Endometrial microvascular endothelial cells (primary cell): Measurements from ENCODE around the gene CPSF4L. TPM values are rescaled to one million over a fixed set of nuclear protein-coding genes. Genes with fewer than 3 reads are reported as not detected.

Source experiments
- in situ Hi-C: cut with HindIII; loops from 2 replicates; pipeline ENCODE4 v1.10.0; 2017; ENCODE audit warnings: low sequenced_read_pairs, low pct_unique_long_range_greater_than_20kb; ENCODE audit errors: inconsistent ontology term
- total RNA-seq: library from RNA; depleted of rRNA; stranded (reverse); fragments of >200 nt; gene quantifications from one replicate; pipeline ENCODE4 v1.2.3, GENCODE V29; 2015; ENCODE audit errors: inconsistent ontology term

Gene CPSF4L
- total RNA-seq, 1 donor from 2014 or later: not detected

GRCh38 chr17:73249700-73250099 is 12.0 kb downstream of the CPSF4L start:
- in situ Hi-C loops: no loop called here

- in situ Hi-C loops: no loop called here
Observed at GRCh38 chr17:73248532-73248931, 13.1 kb downstream of the CPSF4L start.

- in situ Hi-C loops: no loop called here
Observed at GRCh38 chr17:73247726-73248125, 14.0 kb downstream of the CPSF4L start.

GRCh38 chr17:73240561-73240960 is 21.1 kb downstream of the CPSF4L start:
- in situ Hi-C loops: no loop called here

GRCh38 chr17:73237714-73238113 is 24.0 kb downstream of the CPSF4L start:
- in situ Hi-C loops: no loop called here

DNA sequence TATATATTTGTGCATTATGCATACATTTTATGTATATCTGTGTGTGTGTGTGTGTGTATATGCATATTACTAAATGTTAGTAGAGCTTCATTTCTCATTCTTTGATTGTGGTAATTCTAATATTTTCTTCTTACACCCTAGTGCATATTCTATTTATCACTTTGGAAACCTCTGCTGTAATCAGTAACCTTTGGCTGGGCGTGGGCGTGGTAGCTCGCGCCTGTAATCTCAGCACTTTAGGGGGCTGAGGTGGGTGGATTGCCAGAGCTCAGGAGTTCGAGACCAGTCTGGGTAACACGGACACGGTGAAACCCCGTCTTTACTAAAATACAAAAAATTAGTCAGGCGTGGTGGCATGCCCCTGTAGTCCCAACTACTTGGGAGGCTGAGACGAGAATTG is 26.9 kb downstream of the CPSF4L start:
- in situ Hi-C loops: no loop called here

GRCh38 chr17:73232587-73233373 is 28.9 kb downstream of the CPSF4L start:
- in situ Hi-C loops: no loop called here

DNA sequence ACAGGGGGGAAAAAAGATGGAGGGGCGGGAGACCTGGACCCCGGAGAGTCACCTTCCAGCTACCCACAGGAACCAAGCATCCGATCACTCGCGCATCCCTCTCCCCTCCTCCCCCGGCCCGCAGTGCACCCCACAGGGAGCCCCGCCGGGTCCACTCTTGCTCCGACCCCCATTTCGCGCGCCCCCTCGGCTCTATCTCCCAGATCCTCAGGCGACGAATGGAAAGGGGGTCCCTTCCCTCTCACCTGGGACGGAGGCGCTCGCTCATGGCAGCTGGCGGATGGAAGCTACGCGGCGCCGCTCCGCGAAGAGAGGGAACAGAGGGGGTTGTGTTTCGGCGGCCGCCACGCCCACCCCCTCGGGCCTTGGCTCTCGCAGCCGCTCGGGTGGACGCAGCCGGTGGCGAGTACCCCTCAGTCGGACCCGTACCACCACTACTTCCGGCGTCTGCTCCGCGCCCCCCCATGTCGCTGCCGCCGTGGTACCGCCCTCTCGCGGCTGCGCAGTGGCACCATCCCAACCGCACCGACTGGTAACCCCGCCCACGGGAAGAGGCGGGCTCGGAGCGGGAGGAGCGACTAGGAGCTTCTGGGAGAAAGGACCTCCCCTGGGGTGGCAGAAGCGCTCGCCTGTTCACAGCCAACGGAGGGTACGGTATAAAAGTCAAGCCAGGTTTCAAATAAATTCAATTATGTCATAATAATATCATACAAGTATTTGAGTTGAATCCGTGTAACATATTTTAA is 29.7 kb downstream of the CPSF4L start:
- in situ Hi-C loops: no loop called here

- in situ Hi-C loops: no loop called here
Observed at GRCh38 chr17:73231395-73231794, 30.3 kb downstream of the CPSF4L start.

- in situ Hi-C loops: no loop called here
Observed at GRCh38 chr17:73230088-73230487, 31.6 kb downstream of the CPSF4L start.

DNA sequence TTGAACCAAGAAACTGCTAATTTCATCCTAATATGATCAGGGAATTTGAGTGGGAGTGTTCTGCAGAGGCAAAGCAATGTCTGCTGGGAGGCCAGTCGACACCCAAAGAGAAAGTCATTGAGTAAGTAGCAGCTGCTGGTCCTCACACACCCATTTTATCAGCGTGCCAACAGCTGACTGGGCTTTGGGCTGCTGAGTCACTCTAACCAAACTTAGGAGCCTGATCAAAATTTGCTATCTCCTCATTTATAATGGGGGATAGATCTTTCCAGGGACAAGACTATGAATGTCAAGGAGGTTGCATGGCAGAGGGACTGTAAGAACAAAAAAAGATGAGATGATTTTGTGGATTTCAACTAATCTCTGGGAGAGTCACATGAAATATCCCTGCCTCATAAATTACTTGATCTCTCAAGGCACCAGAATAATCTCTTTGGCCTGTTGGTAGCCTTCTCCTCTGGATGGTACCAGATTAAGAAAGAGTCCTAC is 32.9 kb downstream of the CPSF4L start:
- in situ Hi-C loops: no loop called here

DNA sequence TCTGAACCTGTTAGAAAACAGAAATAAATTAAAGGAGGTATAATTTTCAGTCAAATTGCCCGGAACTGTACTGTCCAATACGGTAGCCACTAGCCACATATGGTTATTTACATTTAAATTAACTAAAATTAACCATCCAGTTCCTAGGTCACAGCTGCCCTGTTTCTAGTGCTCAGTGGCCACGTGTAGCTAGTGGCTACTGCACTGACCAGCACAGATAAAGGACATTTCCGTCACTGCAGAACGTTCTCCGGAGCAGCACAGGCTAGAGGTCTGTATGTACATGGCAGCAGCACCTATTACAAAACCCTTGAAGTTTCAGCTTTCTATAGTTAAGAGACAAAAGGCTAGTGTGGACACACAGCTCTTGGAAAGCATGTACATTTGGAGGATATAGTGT is 33.7 kb downstream of the CPSF4L start:
- in situ Hi-C loops: no loop called here

DNA sequence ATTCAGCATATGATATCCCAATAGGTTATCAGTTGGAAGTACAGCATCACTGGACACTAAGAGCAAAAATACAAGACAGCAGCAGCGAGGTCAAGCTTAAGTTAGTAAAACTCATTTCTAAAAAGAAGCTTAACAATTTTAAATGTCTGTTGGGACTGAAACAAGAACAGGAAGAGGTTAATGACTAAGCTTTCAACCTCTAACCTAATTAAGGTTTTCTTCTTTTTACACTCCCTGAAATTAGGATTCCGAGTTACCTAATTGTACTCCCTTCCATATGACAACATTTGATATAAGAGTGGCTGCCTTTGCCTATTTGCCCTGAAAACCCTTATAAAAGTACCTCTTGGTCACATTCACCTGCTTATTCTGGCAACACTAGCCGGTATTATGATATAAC is 34.3 kb downstream of the CPSF4L start:
- in situ Hi-C loops: no loop called here

DNA sequence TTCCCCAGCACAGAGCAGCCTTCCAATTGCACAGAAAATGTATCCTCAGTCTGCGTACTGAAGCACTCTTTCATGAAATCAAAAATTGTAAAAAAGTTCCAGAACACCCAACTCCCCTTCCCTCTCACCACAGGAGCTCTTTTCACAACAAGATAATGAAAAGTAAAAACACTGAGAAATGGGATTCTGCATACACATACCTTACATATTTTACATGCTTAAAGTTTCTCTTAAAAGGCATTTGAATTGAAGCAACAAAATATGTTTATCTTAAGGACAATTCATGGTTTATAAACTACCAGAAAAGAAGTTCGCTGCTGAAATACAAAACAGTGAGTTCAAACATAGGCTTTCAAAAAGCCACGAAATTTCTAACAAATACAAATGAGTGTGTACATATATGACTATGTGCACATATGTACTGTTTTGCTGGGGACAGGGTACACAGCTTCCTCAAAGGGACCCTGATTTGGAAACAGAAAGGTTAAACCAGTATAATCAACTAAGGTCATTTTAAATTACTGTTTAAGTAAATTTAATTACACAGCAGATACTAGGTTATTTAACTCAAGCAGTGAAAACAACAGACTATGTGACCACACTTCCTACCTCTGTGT is 35.0 kb downstream of the CPSF4L start:
- in situ Hi-C loops: no loop called here

DNA sequence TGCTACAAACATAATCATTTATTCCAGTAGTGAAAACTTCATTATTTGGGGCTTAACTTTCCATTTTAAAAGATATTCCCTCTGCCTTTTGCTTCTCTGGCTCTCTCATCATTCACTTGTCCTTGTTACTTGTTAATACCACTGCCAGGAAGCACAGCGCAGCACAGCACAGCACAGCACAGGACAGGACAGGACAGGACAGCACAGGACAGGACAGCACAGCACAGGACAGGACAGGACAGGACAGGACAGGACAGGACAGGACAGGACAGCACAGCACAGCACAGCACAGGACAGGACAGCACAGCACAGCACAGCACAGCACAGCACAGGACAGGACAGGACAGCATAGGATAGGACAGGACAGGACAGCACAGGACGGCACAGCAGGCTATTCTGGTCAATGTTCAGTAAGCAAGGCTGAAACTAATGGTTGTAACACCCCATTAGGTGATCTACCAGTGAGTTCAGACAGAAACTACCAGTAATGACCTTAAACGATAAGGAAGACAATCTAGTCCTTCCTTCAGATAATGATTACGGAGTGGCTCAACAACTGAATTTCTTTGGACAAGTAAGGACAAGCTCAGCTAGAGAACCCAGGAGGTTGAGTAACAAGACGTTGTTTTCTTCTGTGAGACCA is 36.9 kb downstream of the CPSF4L start:
- in situ Hi-C loops: no loop called here

- in situ Hi-C loops: no loop called here
Observed at GRCh38 chr17:73224237-73224636, 37.4 kb downstream of the CPSF4L start.

DNA sequence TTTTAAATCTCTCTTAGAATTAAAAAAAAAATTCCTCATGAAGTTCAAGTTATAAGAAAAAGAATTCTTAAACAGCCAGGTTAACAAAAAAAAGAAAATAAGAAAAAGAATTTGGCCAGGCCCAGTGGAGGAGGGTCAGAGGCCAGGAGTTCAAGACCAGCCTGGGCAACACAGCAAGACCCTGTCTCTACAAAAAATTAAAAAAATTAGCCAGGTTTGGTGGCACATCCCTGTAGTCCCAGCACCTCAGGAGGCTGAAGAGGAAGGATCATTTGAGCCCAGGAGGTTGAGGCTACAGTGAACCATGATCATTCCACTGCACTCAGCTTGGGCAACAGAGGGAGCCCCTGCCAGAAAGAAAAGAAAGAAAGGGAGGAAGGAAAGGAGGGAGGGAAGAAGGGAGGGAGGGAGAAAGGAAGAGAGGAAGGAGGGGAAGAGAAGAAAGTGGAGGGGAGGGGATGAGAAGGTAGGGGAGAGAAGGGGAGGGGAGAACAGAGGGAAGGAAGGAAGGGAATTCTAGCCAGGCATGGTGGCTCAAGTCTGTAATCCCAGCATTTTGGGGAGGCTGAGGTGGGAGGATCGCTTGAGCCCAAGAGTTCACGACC is 38.0 kb downstream of the CPSF4L start:
- in situ Hi-C loops: no loop called here

DNA sequence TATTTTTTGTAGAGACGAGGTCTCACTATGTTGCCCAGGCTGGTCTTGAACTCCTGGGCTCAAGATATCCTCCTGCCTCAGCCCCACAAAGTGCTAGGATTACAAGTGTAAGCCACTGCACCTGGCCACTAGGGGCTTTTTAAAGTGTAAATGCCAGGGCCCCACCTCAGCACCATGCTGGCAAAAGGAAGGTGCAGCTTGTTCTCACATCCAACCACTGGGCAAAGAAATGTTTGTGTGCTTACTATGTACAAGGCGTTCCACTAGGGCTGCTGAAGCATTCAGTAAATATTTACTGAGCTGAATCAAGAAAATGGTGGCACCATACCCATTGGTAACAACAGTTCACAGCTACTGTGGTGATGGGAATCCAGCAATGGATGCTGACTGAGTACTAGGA is 46.2 kb downstream of the CPSF4L start:
- in situ Hi-C loops: no loop called here

GRCh38 chr17:73214851-73215250 is 46.8 kb downstream of the CPSF4L start:
- in situ Hi-C loops: no loop called here
